Pancreas (tissue), 10 donors: ENCODE results near the gene GJD3. TPM values are rescaled to one million over a fixed set of nuclear protein-coding genes. Genes with fewer than 3 reads are reported as not detected.
"Not testable (repeated sequence)": the region's sequence is repeated elsewhere in the genome, so short reads cannot be mapped to it uniquely, and the experiment has no call there.

Experiments
- ATAC-seq, 4 donors: fragments of 200-7000 bp; cut with Tn5 transposase; one replicate each; pipeline versions ENCODE4 v1.8.0 to v1.9.1; 2020; ENCODE audit warnings: mild to moderate bottlenecking in 4 of 4, moderate library complexity in 4 of 4
- DNase-seq, 6 donors: peaks; one replicate each; pipeline ENCODE4 v3.0.0-alpha.2; 2020
- FAIRE-seq: peaks from 2 replicates; lab custom pipeline; 2012; peaks lifted over from hg19 to GRCh38; lab: Jason Lieb, UNC
- H3K27ac ChIP-seq, 4 donors: fragments of 200-600 bp; sonication (generic); 1 replicate in 3 of 4; 2 replicates in 1 of 4; pipeline versions ENCODE4 v1.5.0 to v1.8.0; 2020
- H3K27me3 ChIP-seq, 4 donors: fragments of 200-600 bp; one replicate each; pipeline ENCODE4 v1.8.0; 2021
- H3K36me3 ChIP-seq, 3 donors: fragments of 200-600 bp; sonication (generic) in 1 of 3; one replicate each; pipeline versions ENCODE4 v1.5.0 to v1.8.0; 2020 to 2021
- H3K4me1 ChIP-seq, 3 donors: fragments of 200-600 bp; one replicate each; pipeline ENCODE4 v1.8.0; 2021
- H3K4me3 ChIP-seq, 4 donors: fragments of 200-600 bp; sonication (generic) in 2 of 4; one replicate each; pipeline versions ENCODE4 v1.5.0 to v1.8.0; 2020 to 2021
- H3K9me3 ChIP-seq, 4 donors: fragments of 200-600 bp; one replicate each; pipeline ENCODE4 v1.8.0; 2021
- WGBS, 2 donors: extraction: QIAGEN DNeasy Blood & Tissue Kit; methylation state at CpG; one replicate each; pipeline ENCODE4 v1.1.7; 2013; 5-methylcytosine and 5-hydroxymethylcytosine counted together
- intact Hi-C, 3 donors: fragments of 100-400 bp; cut with DNase I; formaldehyde crosslinking; loops; one replicate each; pipeline versions ENCODE4 v1.11.1 to v1.14.2; 2022
- polyA plus RNA-seq, 2 donors: library from polyadenylated mRNA; stranded (reverse); fragments of 200-250 nt; gene quantifications; one replicate each; pipeline ENCODE4 v1.2.3, GENCODE V29; 2013
- total RNA-seq, 6 donors: library from RNA; stranded (reverse); fragmentation: NEBNext Ultra II Directional in 4 of 6; extraction: Animal tissue kit (Norgen Biotek cat#: 25700) in 4 of 6; gene quantifications; one replicate each; pipeline versions ENCODE4 v1.2.1 to v1.2.4, GENCODE V29; 2021 to 2023
- TF ChIP-seq, protein P1 (sequence below), 4 donors: fragments of 200-600 bp; sonication (generic) in 3 of 4; IDR thresholded peaks; one replicate each; pipeline versions ENCODE4 v1.5.0 to v1.8.0; 2021; ENCODE audit warnings: antibody characterized with exemption in 4 of 4
- donor health status: healthy with polysubstance abuse.
- donor health status: DM: no; HTN: no; CAD: no; lungs with moderate emphysema.
- donor health status: DM: no; HTN: no; CAD: no.
- donor health status: control.
- donor health status: control.
- donor health status: Bipolar disorder and iron deficiency.
- donor health status: DM: yes; HTN: yes; CAD: no.
- donor health status: DM: no; HTN: no; CAD: no.
- donor health status: DM: no; HTN: no; CAD: no.
- donor health status: DM: yes; HTN: yes; CAD: no.

GJD3 gene
- total and polyA plus RNA-seq, 8 donors, result 0.09 to 0.67 (median 0.32) TPM; not detected in 2

DNA sequence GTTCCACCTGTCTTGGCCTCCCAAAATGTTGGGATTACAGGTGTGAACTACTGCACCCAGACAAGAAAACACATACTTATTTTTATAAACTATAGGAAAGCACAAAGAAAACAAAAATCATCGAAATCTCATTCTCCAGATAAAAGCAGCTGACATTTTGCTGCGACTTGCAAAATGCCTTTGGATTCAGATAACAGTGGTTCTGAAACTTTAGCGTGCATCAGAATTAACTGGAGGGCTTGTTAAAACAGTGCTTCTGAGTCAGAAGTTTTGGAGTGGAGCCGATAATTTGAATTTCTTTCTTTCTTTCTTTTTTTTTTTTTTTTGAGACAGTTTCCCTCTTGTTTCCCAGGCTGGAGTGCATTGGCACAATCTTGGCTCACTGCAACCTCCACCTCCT is 17.7 kb upstream of the GJD3 start:
- ATAC-seq, result no peak
- Histone ChIP-seq H3K36me3 (no peaks in the 10 kb centered on the region), H3K9me3 (no peaks in the 10 kb centered on the region), H3K27ac (no peak overlapping the region), H3K27me3 (no peaks in the 10 kb centered on the region), H3K4me1 (no peaks in the 10 kb centered on the region), H3K4me3 (no peak overlapping the region)
- TF ChIP-seq, protein P1, sequence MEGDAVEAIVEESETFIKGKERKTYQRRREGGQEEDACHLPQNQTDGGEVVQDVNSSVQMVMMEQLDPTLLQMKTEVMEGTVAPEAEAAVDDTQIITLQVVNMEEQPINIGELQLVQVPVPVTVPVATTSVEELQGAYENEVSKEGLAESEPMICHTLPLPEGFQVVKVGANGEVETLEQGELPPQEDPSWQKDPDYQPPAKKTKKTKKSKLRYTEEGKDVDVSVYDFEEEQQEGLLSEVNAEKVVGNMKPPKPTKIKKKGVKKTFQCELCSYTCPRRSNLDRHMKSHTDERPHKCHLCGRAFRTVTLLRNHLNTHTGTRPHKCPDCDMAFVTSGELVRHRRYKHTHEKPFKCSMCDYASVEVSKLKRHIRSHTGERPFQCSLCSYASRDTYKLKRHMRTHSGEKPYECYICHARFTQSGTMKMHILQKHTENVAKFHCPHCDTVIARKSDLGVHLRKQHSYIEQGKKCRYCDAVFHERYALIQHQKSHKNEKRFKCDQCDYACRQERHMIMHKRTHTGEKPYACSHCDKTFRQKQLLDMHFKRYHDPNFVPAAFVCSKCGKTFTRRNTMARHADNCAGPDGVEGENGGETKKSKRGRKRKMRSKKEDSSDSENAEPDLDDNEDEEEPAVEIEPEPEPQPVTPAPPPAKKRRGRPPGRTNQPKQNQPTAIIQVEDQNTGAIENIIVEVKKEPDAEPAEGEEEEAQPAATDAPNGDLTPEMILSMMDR (IDR thresholded peaks at IDR 0.05), result no peak
- no peak for DNase-seq
- intact Hi-C loops, result no loop called here
- 81 to 89% methylated on average over 4 of the region's 4 CpGs for WGBS, 2 donors
- no peak for FAIRE-seq

DNA sequence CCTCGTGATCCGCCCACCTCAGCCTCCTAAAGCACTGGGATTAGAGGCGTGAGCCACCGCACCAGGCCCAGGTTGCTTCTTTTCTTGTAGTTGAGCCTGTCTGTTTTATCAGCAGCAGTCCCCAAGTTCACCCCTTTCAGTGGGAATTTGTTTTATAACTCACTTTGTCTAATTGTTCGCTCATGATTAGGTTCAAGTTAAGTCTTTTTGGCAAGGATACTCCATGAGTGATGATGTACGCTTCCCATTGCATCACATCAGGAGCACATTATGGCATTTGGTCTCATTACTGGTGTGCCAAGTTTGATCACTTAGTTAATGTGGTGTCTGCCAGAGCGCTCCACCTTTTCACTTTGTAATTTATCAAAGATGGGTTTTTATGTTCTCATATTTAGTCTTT is 14.4 kb upstream of the GJD3 start:
- intact Hi-C loops, result no loop called here
- no peak overlapping the region for H3K27ac ChIP-seq
- H3K9me3 ChIP-seq, result no peaks in the 10 kb centered on the region
- ATAC-seq (no peak), FAIRE-seq (no peak), DNase-seq (no peak)
- WGBS, 2 donors, result 74 to 81% methylated on average over 7 of the region's 7 CpGs
- no peaks in the 10 kb centered on the region for H3K36me3 ChIP-seq
- no peak overlapping the region for H3K4me3 ChIP-seq
- no peaks in the 10 kb centered on the region for H3K4me1 ChIP-seq
- H3K27me3 ChIP-seq, result no peaks in the 10 kb centered on the region
- TF ChIP-seq, protein P1 (IDR thresholded peaks at IDR 0.05), result no peak

DNA sequence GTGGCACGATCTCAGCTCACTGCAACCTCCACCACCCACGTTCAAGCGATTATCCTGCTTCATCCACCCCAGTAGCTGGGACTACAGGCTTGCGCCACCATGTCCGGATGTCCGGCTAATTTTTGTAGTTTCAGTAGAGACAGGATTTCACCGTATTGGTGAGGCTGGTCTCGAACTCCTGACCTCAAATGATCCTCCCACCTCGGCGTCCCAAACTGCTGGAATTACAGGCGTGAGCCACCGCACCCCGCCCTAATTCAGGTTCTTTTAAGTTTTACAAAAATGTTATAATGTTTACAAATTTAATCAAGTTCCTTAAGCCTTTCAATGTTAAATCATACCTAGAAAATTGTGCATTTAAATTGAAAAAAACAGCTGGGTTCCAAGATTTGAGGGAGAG is 13.3 kb upstream of the GJD3 start:
- WGBS, 2 donors, result 75 to 77% methylated on average over 13 of the region's 13 CpGs
- intact Hi-C loops, result no loop called here
- no peaks in the 10 kb centered on the region for H3K36me3 ChIP-seq
- no peaks in the 10 kb centered on the region for H3K9me3 ChIP-seq
- FAIRE-seq (no peak), ATAC-seq (no peak), DNase-seq (no peak)
- no peaks in the 10 kb centered on the region for H3K4me1 ChIP-seq
- no peak overlapping the region for H3K4me3 ChIP-seq
- no peak overlapping the region for H3K27ac ChIP-seq
- no peaks in the 10 kb centered on the region for H3K27me3 ChIP-seq
- TF ChIP-seq, protein P1 (IDR thresholded peaks at IDR 0.05), result no peak

GRCh38 chr17:40376541-40376940 is 12.0 kb upstream of the GJD3 start:
- 71 to 76% methylated on average over 6 of the region's 6 CpGs for WGBS, 2 donors
- DNase-seq, FAIRE-seq, H3K9me3 ChIP-seq, H3K27me3 ChIP-seq, H3K36me3 ChIP-seq, ATAC-seq, H3K4me1 ChIP-seq, intact Hi-C loops, H3K27ac ChIP-seq, H3K4me3 ChIP-seq: not testable (repeated sequence)

GRCh38 chr17:40375786-40376185 is 11.2 kb upstream of the GJD3 start:
- H3K27me3 ChIP-seq, H3K36me3 ChIP-seq, H3K9me3 ChIP-seq, H3K27ac ChIP-seq, ATAC-seq, H3K4me1 ChIP-seq, FAIRE-seq, H3K4me3 ChIP-seq, intact Hi-C loops: not testable (repeated sequence)
- DNase-seq, result peak in 1 of 6 donors; percentile 48
- 79 to 94% methylated on average over 15 to 21 of the region's 21 CpGs for WGBS, 2 donors

DNA sequence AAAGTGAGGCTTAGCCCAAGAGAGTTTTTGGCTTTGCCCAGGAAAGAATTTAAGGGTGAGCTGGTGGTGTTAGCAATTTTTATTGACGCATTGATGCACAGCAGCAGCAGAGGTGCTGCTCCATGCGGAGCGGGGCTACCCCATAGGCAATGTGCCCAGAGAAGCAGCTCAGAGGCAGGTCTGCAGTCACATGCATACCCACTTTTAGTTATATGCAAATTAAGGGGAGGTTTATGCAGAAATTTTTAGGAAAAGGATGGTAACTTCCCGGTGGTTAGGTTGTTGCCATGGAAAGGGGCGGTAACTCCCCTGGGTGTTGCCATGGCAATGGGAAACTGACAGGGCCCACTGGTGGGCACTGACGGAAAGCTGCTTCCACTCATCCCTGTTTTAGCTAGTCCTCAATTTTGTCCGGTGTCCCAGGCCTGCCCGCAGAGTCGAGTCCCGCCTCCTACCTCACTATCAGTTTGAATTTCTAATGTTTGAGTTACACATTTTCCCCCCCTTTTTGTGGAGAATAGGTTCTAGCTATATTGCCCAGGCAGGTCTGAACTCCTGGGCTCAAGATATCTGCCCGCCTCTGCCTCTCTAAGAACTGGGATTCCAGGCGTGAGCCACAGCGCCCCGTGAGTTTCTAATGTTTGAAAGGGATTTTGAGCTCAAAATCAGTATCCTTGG is 10.4 kb upstream of the GJD3 start:
- no peaks in the 10 kb centered on the region for H3K36me3 ChIP-seq
- no peak overlapping the region for H3K27ac ChIP-seq
- intact Hi-C loops, result no loop called here
- H3K4me3 ChIP-seq, result no peak overlapping the region
- no peaks in the 10 kb centered on the region for H3K27me3 ChIP-seq
- DNase-seq, result no peak
- H3K4me1 ChIP-seq, result no peaks in the 10 kb centered on the region
- no peak for ATAC-seq
- FAIRE-seq, result no peak
- TF ChIP-seq, protein P1 (IDR thresholded peaks at IDR 0.05), result no peak
- no peaks in the 10 kb centered on the region for H3K9me3 ChIP-seq
- WGBS, 2 donors, result 76 to 78% methylated on average over 14 of the region's 14 CpGs
